Testis (tissue), 3 donors: Measurements from ENCODE around the gene NLRP4. TPM values are rescaled to one million over a fixed set of nuclear protein-coding genes. Genes with fewer than 3 reads are reported as not detected.

Experiments
- DNase-seq: peaks from one replicate; pipeline ENCODE4 v3.0.0-alpha.2; 2019
- H3K27ac ChIP-seq, 2 donors: fragments of 200-600 bp; sonication (generic); one replicate each; pipeline ENCODE4 v1.5.1; 2019
- H3K27me3 ChIP-seq: fragments of 200-600 bp; sonication (generic); one replicate; pipeline ENCODE4 v1.5.1; 2019
- H3K36me3 ChIP-seq: fragments of 200-600 bp; sonication (generic); one replicate; pipeline ENCODE4 v1.5.1; 2017; ENCODE audit warnings: low read depth; ENCODE audit errors: missing control alignments
- H3K4me1 ChIP-seq: fragments of 200-600 bp; sonication (generic); one replicate; pipeline ENCODE4 v1.5.1; 2019
- H3K4me3 ChIP-seq, 2 donors: fragments of 200-600 bp; sonication (generic); one replicate each; pipeline ENCODE4 v1.5.1; 2017 to 2019
- H3K9me3 ChIP-seq: fragments of 200-600 bp; sonication (generic); one replicate; pipeline ENCODE4 v1.5.1; 2017
- POLR2A ChIP-seq: fragments of 450-650 bp; IDR thresholded peaks from one replicate; pipeline ENCODE4 v1.6.1; 2017; ENCODE audit warnings: antibody characterized with exemption, mild to moderate bottlenecking, moderate library complexity
- WGBS, 2 donors: methylation state at CpG; one replicate each; pipeline ENCODE4 v1.1.5; 2018; 5-methylcytosine and 5-hydroxymethylcytosine counted together
- intact Hi-C: fragments of 100-400 bp; cut with DNase I; formaldehyde crosslinking; loops from one replicate; pipeline ENCODE4 v1.15.1; 2023; ENCODE audit warnings: low total_unique reads
- polyA plus RNA-seq: library from polyadenylated mRNA; stranded (reverse); fragments of 350-450 nt; fragmentation: Illumina TruSeq; extraction: RNeasy Lipid Tissue Mini Kit (QIAGEN cat#74804); gene quantifications from one replicate; pipeline ENCODE4 v1.2.3, GENCODE V29; 2014; ENCODE audit warnings: low read depth, low replicate concordance; ENCODE audit not compliant: insufficient read depth
- total RNA-seq, 2 donors: library from RNA; depleted of rRNA; stranded (reverse); fragments of >200 nt; gene quantifications; one replicate each; pipeline ENCODE4 v1.2.3, GENCODE V29; 2016
- TF ChIP-seq, protein P1 (sequence below), 3 experiments: fragments of 450-650 bp in 2 of 3; fragments of 200-600 bp in 1 of 3; sonication (generic) in 1 of 3; IDR thresholded peaks; one replicate each; pipeline ENCODE4 v1.5.1; 2016 to 2019; ENCODE audit warnings: antibody characterized with exemption in 3 of 3, mild to moderate bottlenecking in 2 of 3, moderate library complexity in 1 of 3

Gene NLRP4
- total and polyA plus RNA-seq, 3 donors from 2014 or later = 15.4 to 18.2 (median 17.2) TPM

DNA sequence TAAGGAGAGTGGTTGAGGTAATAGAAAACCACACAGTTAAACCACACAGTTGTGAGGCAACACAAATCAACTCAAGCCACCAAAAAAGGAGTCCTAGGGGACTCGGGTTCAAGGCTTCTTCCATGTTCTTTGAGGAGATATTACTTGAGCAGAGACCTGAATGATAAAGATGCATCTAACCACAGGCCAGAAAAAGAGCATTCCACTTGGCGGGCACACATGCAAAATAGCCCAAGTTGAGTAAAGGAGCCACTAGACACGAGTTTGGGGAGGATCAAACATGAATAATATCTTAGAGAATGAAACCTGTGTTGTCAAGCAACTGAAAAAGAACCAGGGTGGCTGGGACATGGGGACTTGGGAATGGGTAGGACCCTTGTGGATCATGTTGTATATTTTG, 30.2 kb downstream of the NLRP4 start:
- Histone ChIP-seq H3K27ac (no peak overlapping the region), H3K27me3 (no peaks in the 10 kb centered on the region), H3K4me3 (no peak overlapping the region), H3K9me3 (no peaks in the 10 kb centered on the region), H3K4me1 (no peaks in the 10 kb centered on the region), H3K36me3 (no peaks in the 10 kb centered on the region)
- no peak for TF ChIP-seq POLR2A
- TF ChIP-seq, protein P1, sequence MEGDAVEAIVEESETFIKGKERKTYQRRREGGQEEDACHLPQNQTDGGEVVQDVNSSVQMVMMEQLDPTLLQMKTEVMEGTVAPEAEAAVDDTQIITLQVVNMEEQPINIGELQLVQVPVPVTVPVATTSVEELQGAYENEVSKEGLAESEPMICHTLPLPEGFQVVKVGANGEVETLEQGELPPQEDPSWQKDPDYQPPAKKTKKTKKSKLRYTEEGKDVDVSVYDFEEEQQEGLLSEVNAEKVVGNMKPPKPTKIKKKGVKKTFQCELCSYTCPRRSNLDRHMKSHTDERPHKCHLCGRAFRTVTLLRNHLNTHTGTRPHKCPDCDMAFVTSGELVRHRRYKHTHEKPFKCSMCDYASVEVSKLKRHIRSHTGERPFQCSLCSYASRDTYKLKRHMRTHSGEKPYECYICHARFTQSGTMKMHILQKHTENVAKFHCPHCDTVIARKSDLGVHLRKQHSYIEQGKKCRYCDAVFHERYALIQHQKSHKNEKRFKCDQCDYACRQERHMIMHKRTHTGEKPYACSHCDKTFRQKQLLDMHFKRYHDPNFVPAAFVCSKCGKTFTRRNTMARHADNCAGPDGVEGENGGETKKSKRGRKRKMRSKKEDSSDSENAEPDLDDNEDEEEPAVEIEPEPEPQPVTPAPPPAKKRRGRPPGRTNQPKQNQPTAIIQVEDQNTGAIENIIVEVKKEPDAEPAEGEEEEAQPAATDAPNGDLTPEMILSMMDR (IDR thresholded peaks at IDR 0.05) = no peak
- intact Hi-C loops = no loop called here
- WGBS, 2 donors = 56 to 63% methylated on average over 3 of the region's 3 CpGs
- no peak for DNase-seq

DNA sequence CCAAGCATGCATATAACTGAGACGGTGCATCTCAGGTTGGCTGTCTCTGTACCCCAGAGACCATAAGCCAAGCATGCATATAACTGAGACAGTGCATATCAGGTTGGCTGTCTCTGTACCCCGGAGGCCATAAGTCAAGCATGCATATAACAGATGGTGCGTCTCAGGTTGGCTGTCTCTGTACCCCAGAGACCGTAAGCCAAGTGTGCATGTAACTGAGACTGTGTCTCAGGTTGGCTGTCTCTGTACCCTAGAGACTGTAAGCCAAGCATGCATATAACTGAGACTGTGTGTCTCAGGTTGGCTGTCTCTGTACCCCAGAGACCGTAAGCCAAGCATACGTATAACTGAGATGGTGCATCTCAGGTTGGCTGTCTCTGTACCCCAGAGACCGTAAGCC, 30.8 kb downstream of the NLRP4 start:
- no peak for DNase-seq
- no peaks in the 10 kb centered on the region for H3K9me3 ChIP-seq
- 70 to 89% methylated on average over 2 to 7 of the region's 7 CpGs for WGBS, 2 donors
- H3K27ac ChIP-seq = no peak overlapping the region
- H3K27me3 ChIP-seq = no peaks in the 10 kb centered on the region
- intact Hi-C loops = no loop called here
- H3K4me3 ChIP-seq = no peak overlapping the region
- H3K36me3 ChIP-seq = no peaks in the 10 kb centered on the region
- no peaks in the 10 kb centered on the region for H3K4me1 ChIP-seq
- TF ChIP-seq, protein P1 (IDR thresholded peaks at IDR 0.05) = no peak
- no peak for TF ChIP-seq POLR2A

GRCh38 chr19:55870736-55871135, 34.4 kb downstream of the NLRP4 start:
- Histone ChIP-seq H3K4me1 (no peaks in the 10 kb centered on the region), H3K9me3 (no peaks in the 10 kb centered on the region), H3K27ac (no peak overlapping the region), H3K4me3 (no peak overlapping the region), H3K36me3 (no peaks in the 10 kb centered on the region), H3K27me3 (no peaks in the 10 kb centered on the region)
- no peak for DNase-seq
- TF ChIP-seq, protein P1 (IDR thresholded peaks at IDR 0.05) = no peak
- no peak for TF ChIP-seq POLR2A
- 70 to 85% methylated on average over 4 to 11 of the region's 11 CpGs for WGBS, 2 donors
- intact Hi-C loops = no loop called here

DNA sequence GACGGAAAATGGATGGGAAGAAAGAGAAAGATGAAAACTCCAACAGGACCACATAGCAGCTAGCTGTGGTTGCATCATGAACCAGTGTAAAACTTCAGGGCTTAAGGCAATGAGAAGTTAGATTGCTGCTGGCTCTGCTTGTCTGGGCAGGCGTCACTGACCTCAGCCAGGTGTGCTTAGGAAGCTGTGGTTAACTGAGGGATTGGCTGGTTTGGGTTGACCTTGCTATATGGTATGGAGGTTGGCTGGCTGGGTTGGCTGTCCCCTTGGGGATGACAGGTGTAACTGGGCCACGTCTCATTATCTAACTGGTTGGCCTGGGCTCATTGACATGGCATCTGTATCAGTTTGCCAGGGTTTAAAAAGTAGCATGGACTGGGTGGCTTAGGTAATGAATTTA, 40.9 kb downstream of the NLRP4 start:
- Histone ChIP-seq H3K27ac (no peak overlapping the region), H3K4me1 (no peaks in the 10 kb centered on the region), H3K27me3 (no peaks in the 10 kb centered on the region), H3K9me3 (no peaks in the 10 kb centered on the region), H3K4me3 (no peak overlapping the region), H3K36me3 (no peaks in the 10 kb centered on the region)
- TF ChIP-seq, protein P1 (IDR thresholded peaks at IDR 0.05) = no peak
- no peak for TF ChIP-seq POLR2A
- intact Hi-C loops = no loop called here
- DNase-seq = no peak
- 72 to 83% methylated on average over 3 of the region's 3 CpGs for WGBS, 2 donors

- H3K9me3 ChIP-seq = no peaks in the 10 kb centered on the region
- TF ChIP-seq, protein P1 (IDR thresholded peaks at IDR 0.05) = no peak
- no peak for TF ChIP-seq POLR2A
- no peak overlapping the region for H3K4me3 ChIP-seq
- no peaks in the 10 kb centered on the region for H3K4me1 ChIP-seq
- H3K36me3 ChIP-seq = no peaks in the 10 kb centered on the region
- intact Hi-C loops = no loop called here
- DNase-seq = no peak
- 60 to 87% methylated on average over 4 of the region's 4 CpGs for WGBS, 2 donors
- H3K27ac ChIP-seq = no peak overlapping the region
- no peaks in the 10 kb centered on the region for H3K27me3 ChIP-seq
Measured at GRCh38 chr19:55882626-55883025, 46.3 kb downstream of the NLRP4 start.
